H1 (cell line): ENCODE results near the gene KIF1C. TPM values are rescaled to one million over a fixed set of nuclear protein-coding genes. Genes with fewer than 3 reads are reported as not detected.

Experiments used
- CBX8 ChIP-seq: fragments of 300-800, 300-1000 bp; sonication (generic); IDR thresholded peaks from 2 replicates; pipeline ENCODE4 v1.7.1; 2016; ENCODE audit warnings: low read depth, low read length, borderline replicate concordance
- CHD2 ChIP-seq: IDR thresholded peaks from 2 replicates; pipeline ENCODE4 v1.6.1; 2012; ENCODE audit warnings: low read length, improper control_type of control experiment
- CREB1 ChIP-seq: IDR thresholded peaks from 2 replicates; pipeline ENCODE4 v1.6.1; 2012; ENCODE audit warnings: inconsistent platforms
- HDAC2 ChIP-seq, 2 experiments: fragments of 300-600 bp in 1 of 2; sonication (generic) in 1 of 2; IDR thresholded peaks; 2 replicates each; pipeline ENCODE4 v1.6.1; 2011 to 2012; ENCODE audit warnings: low read depth in 2 of 2, low read length in 2 of 2, mild to moderate bottlenecking in 2 of 2, moderate library complexity in 2 of 2, borderline replicate concordance in 1 of 2, inconsistent platforms in 1 of 2
- SAP30 ChIP-seq: fragments of 300-600 bp; sonication (generic); IDR thresholded peaks from 2 replicates; pipeline ENCODE4 v1.7.1; 2012; ENCODE audit warnings: low read length, moderate library complexity, mild to moderate bottlenecking, inconsistent platforms; ENCODE audit not compliant: insufficient read depth, insufficient replicate concordance
- polyA plus RNA-seq, 7 experiments: library from polyadenylated mRNA; depleted of rRNA in 3 of 7; stranded (reverse) in 5 of 7; unstranded in 2 of 7; fragments of >200 nt in 5 of 7; fragments of 200-250 nt in 2 of 7; gene quantifications; 1 replicate in 5 of 7; 2 replicates in 1 of 7; 4 replicates in 1 of 7; pipeline versions ENCODE4 v1.2.1 to v1.2.3, GENCODE V29; 2011 to 2013; ENCODE audit warnings: missing spikeins in 2 of 7, mixed read lengths in 2 of 7
- total RNA-seq: library from RNA; stranded (reverse); fragmentation: NEBNext Ultra II Directional; extraction: Animal tissue kit (Norgen Biotek cat#: 25700); gene quantifications from 2 replicates; pipeline ENCODE4 v1.2.1, GENCODE V29; 2021
- TF ChIP-seq, protein P1 (sequence below): IDR thresholded peaks from 2 replicates; pipeline ENCODE4 v1.6.1; 2012; ENCODE audit warnings: inconsistent platforms

Gene KIF1C
- total and polyA plus RNA-seq, 2 of the 8 experiments (the other 6 are each of a cell fraction or from before 2014, with no cell fraction given): 14.3 to 114 TPM

DNA sequence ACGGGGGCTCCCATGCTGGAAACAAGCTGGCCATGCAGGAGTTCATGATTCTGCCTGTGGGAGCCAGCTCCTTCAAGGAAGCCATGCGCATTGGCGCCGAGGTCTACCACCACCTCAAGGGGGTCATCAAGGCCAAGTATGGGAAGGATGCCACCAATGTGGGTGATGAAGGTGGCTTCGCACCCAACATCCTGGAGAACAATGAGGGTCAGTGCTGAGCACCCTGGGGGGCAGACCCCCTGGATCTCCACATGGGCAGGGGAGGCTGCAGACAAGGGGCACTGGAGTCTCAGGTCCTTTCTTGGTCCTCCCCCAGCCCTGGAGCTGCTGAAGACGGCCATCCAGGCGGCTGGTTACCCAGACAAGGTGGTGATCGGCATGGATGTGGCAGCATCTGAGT is 42.7 kb upstream of the KIF1C start (continued):
- TF ChIP-seq CBX8 (no peak), CREB1 (no peak), SAP30 (no peak), HDAC2 (IDR thresholded peaks at IDR 0.05; ENCODE audit: borderline replicate concordance in 1 of 2, low read depth in 2 of 2, low read length in 2 of 2) (no peak), CHD2 (no peak)
- TF ChIP-seq, protein P1, sequence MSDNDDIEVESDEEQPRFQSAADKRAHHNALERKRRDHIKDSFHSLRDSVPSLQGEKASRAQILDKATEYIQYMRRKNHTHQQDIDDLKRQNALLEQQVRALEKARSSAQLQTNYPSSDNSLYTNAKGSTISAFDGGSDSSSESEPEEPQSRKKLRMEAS: no peak
